Subcutaneous adipose tissue (tissue), 4 donors: ENCODE data around the gene MKX. TPM values are rescaled to one million over a fixed set of nuclear protein-coding genes. Genes with fewer than 3 reads are reported as not detected.

ENCODE experiments used
- total RNA-seq, 4 donors: library from RNA; depleted of rRNA; stranded (reverse); fragments of >200 nt; gene quantifications; one replicate each; pipeline ENCODE4 v1.1.0, GENCODE V29; 2016
- TF ChIP-seq, protein P1 (sequence below): fragments of 450-650 bp; IDR thresholded peaks from one replicate; pipeline ENCODE4 v1.5.1; 2016; ENCODE audit warnings: low read depth, mild to moderate bottlenecking, control low read depth, antibody characterized with exemption, moderate library complexity

MKX gene
- total RNA-seq, 4 donors from 2014 or later, result 0.51 to 4.1 (median 2.1) TPM

DNA sequence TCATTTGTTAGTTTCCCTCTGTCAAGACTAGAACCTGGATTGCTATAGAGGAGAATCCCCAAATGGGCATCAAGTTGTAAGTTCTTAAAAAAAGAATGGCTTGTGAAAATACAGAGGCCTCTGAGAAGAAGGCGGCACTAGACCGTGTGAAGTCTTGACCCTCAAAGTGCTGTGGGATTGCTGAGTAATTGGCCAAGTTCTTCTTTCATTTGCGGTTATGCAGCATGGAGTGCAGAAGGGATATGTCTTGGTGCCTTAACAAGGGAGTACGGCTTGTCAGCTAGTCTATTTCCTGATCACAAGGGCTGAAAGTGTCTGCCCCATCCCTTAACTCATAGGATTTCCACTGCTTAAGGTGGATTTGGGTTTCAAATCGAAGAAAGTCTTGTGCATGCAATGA lies 81.2 kb downstream of the MKX start:
- TF ChIP-seq, protein P1, sequence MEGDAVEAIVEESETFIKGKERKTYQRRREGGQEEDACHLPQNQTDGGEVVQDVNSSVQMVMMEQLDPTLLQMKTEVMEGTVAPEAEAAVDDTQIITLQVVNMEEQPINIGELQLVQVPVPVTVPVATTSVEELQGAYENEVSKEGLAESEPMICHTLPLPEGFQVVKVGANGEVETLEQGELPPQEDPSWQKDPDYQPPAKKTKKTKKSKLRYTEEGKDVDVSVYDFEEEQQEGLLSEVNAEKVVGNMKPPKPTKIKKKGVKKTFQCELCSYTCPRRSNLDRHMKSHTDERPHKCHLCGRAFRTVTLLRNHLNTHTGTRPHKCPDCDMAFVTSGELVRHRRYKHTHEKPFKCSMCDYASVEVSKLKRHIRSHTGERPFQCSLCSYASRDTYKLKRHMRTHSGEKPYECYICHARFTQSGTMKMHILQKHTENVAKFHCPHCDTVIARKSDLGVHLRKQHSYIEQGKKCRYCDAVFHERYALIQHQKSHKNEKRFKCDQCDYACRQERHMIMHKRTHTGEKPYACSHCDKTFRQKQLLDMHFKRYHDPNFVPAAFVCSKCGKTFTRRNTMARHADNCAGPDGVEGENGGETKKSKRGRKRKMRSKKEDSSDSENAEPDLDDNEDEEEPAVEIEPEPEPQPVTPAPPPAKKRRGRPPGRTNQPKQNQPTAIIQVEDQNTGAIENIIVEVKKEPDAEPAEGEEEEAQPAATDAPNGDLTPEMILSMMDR, result no peak

DNA sequence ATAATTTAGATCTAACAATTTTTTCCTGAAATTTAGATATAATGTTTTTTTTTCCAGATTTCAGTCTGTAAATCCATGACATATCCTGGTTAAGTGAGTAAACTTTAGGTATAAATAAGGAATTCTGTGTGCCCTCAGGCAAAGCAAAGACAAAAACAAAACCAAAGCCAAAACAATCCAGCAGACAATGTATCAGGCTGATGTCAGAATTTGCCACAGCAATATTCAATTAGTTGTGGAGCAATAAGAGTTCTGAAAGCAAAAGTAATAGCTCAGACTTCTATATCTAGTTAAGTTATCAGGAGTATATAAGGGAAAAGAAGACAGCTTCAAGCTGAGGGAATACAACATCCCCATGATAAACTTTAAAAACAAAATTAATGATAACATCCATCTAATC lies 82.0 kb downstream of the MKX start:
- TF ChIP-seq, protein P1, result no peak

- TF ChIP-seq, protein P1, result no peak
Measured at GRCh38 chr10:27661514-27662286, 83.9 kb downstream of the MKX start.

GRCh38 chr10:27660711-27661110 lies 84.9 kb downstream of the MKX start:
- TF ChIP-seq, protein P1, result no peak

DNA sequence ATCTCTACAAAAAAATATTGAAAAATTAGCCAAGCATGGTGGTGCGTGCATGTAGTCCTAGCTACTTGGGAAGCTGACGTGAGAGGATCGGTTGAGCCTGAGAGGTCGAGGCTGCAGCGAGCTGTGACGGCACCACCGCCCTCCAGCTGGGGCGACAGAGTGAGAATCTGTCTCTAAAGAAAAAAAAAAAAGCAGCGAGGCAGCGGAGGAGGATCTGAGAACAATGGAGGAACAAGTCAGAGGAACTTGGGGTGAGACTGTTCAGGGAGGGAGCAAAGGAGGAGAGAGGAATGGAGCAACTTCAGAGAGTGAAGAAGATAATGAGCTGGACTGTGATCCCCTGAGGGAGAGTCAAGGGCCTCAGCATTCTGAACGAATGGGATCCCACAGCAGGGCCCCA lies 85.4 kb downstream of the MKX start:
- TF ChIP-seq, protein P1, result no peak

- TF ChIP-seq, protein P1, result no peak
Measured at GRCh38 chr10:27659786-27660185, 85.8 kb downstream of the MKX start.

DNA sequence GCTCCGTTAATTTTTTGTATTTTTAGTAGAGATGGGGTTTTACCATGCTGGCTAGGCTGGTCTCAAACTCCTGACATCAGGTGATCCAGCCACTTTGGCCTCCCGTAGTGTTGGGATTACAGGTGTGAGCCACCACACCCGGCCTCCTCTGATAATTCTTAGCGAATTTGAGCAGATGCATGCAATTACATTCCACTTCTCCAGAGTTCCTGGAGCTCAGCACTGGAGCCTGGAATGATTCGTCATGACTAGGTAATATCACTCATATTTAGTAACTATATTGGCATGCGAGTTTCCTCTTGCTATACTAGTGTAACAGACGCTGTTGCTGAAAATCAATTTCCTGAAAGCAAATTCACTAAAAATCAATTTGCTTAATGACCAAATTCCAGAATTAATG lies 86.8 kb downstream of the MKX start:
- TF ChIP-seq, protein P1, result no peak
